ENCODE measurements around the gene SLC7A9. TPM values are rescaled to one million over a fixed set of nuclear protein-coding genes. Genes with fewer than 3 reads are reported as not detected.

SLC7A9 gene
- polyA plus RNA-seq (2012; ENCODE audit: missing spikeins): not detected

DNA sequence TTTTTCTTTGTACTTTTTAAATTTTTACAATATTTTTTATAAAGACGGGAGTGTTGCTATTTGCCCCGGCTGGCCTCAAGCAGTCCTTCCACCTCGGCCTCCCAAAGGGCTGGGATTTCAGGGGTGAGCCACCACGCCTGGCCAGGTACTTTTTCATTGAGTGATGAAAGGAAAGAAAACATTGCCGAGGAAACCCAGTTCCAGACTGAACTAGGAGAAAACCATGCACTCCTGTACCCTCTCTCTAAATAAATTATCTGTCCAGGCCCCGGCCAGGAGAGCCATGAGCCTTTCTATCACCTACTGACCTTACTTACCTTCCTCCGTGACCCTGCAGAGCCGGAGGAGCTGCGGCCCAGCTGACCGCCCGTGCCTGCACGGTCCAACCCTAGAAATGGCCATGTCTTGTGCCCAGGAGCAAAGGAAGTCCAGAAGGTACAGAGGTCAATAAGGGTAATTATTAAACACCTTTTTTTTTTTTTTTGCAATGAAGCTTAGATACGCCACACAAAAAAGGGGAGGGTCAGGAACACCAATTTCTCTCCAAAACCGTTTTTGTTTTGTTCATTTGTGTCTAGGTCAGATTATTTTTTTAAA, at the start of gene SLC7A9:
Gene SLC7A9 (minus strand): TSS at position 399 of the 597 bp plus-strand sequence. CDS start 1,233 bp downstream, outside the sequence.
- no peak for DNase-seq (ENCODE audit: insufficient read length)
- FAIRE-seq: no peak
- TF ChIP-seq POLR2AphosphoS5 (IDR thresholded peaks at IDR 0.05; ENCODE audit: low read depth, low read length) (no peak), POLR2A (IDR thresholded peaks at IDR 0.05; ENCODE audit: low read depth, low read length) (no peak)

DNA sequence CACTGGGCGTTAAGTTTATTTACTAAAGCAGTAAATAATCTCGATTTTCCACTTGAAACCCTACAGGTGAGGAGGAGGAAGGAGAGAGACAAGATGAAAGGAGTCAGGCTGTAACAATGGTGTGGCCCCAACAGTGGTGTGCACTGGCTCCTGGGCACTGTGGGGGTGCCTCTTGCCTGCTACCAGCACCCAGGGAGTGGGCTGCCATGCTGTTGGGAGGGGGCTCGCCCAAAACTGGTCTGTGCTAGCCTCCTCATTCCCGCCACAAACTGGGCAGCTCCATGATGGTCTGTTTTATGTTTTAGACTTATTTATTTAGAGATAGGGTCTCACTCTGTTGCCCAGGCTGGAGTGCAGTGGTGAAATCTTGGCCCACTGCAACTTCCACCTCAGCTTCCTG, 49.8 kb upstream of the SLC7A9 start:
- TF ChIP-seq POLR2AphosphoS5 (IDR thresholded peaks at IDR 0.05; ENCODE audit: low read depth, low read length) (no peak), POLR2A (IDR thresholded peaks at IDR 0.05; ENCODE audit: low read depth, low read length) (no peak), TAF1 (IDR thresholded peaks at IDR 0.05; ENCODE audit: borderline replicate concordance, low read depth, low read length) (no peak)

DNA sequence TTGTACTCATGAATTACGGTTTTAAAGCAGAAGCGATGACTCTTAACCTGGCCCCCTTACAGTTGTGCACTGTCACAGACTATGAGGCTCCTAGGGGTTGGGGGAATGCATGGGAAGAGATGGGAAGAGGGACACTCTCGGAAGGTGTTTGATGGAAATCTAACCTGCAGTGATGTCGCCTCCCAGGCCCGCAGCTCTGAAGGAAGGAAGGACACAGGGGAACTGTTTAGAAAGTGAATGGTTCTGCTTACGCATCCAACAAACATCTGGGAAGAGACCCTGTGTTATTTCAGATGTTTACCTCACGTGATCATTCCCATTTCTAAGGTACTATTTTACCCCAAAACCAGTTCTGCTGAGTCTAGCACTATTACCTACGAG, 48.0 kb upstream of the SLC7A9 start:
- TF ChIP-seq POLR2A (IDR thresholded peaks at IDR 0.05; ENCODE audit: low read depth, low read length) (no peak), POLR2AphosphoS5 (IDR thresholded peaks at IDR 0.05; ENCODE audit: low read depth, low read length) (no peak), TAF1 (IDR thresholded peaks at IDR 0.05; ENCODE audit: borderline replicate concordance, low read depth, low read length) (no peak)
- FAIRE-seq (no peak), DNase-seq (ENCODE audit: insufficient read length) (no peak)

More for the DNA sequence above, 49.8 kb upstream of the SLC7A9 start:
- FAIRE-seq (no peak), DNase-seq (ENCODE audit: insufficient read length) (no peak)

DNA sequence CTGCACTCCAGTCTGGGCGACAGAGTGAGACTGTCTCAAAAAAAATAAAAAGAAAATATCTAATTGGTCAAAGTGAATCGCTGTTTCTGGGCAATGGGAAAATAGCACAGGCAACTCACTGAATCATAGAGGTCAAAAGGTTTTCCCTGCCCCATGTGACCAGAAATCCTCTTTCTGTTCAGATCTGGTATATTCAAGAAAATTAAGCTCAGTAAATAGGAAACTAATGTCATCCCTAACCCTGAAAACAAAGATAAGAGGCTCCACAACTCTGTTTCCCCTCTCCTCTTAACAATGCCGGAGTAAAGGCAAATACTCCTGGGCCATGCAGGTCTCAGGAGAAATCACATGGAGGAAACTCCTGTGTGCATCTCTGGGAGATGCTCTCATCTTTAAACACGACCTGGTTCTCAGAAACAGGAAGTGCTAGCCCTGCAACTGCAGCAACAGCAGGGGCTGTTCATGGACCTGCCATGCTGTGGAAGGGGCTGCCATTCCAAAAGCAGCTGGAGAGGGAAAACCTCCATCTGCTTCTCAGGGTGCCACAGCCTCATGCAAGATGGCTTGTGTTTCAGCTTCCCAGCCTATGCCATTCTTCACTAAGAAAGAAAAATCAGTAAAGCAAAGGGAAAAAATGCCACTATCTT, 47.5 kb upstream of the SLC7A9 start:
- DNase-seq (ENCODE audit: insufficient read length): no peak
- no peak for FAIRE-seq
- TF ChIP-seq POLR2A (IDR thresholded peaks at IDR 0.05; ENCODE audit: low read depth, low read length) (no peak), TAF1 (IDR thresholded peaks at IDR 0.05; ENCODE audit: borderline replicate concordance, low read depth, low read length) (no peak), POLR2AphosphoS5 (IDR thresholded peaks at IDR 0.05; ENCODE audit: low read depth, low read length) (no peak)

DNA sequence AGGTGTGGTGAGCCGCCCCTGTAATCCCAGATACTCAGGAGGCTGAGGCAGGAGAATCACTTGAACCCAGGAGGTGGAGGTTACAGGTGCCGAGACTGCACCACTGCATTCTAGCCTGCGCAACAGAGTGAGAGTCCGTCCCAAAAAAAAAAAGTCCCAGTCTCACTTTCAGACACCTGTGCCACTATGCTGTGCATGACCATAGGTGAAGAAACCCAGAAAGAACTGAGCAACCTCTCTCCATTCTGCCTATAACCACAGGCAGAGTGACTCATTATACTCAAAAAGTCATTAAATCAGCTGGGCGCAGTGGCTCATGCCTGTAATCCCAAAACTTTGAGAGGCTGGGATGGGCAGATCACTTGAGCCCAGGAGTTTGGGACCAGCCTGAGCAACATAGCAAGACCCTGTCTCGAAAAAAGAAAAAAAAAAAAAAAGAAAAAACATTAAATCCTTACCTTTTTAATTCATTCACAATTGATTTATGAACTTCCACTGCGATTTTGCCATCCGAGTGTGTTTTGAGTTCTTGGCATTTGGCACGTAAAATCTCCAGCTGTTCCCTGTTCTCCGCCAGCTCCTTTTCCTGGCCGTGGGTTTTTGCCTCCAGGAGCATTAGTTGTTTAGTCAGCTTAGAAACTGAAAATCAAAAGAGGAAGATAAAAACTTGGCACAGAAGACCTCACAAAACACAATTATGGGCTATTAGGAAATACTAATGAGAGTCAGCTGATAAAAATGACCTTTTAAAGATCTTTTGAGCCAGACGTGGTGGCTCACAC, 45.5 kb upstream of the SLC7A9 start:
- DNase-seq (ENCODE audit: insufficient read length) (no peak), FAIRE-seq (no peak)
- TF ChIP-seq TAF1 (IDR thresholded peaks at IDR 0.05; ENCODE audit: borderline replicate concordance, low read depth, low read length): no peak
- no peak for TF ChIP-seq POLR2A (IDR thresholded peaks at IDR 0.05; ENCODE audit: low read depth, low read length)
- TF ChIP-seq POLR2AphosphoS5 (IDR thresholded peaks at IDR 0.05; ENCODE audit: low read depth, low read length): no peak

DNA sequence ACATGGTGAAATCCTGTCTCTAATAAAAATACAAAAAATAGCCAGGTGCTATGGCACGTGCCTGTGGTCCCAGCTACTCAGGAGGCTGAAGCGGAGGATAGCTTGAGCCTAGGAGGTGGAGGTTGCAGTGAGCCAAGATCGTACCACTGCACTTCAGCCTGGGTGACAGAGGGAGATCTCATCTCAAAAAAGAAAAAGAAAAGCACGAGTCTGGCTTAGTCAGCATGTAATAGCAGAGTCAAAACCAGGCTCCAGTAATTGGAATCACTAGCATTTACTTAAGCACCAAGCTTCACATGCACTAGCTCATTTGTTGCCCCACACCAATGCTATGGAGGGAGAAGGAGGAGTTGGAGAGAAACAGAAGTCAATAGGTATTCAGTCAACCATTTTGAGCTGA, 41.9 kb upstream of the SLC7A9 start:
- no peak for TF ChIP-seq POLR2AphosphoS5 (IDR thresholded peaks at IDR 0.05; ENCODE audit: low read depth, low read length)
- no peak for TF ChIP-seq TAF1 (IDR thresholded peaks at IDR 0.05; ENCODE audit: borderline replicate concordance, low read depth, low read length)
- TF ChIP-seq POLR2A (IDR thresholded peaks at IDR 0.05; ENCODE audit: low read depth, low read length): no peak
- DNase-seq (ENCODE audit: insufficient read length) (no peak), FAIRE-seq (no peak)

DNA sequence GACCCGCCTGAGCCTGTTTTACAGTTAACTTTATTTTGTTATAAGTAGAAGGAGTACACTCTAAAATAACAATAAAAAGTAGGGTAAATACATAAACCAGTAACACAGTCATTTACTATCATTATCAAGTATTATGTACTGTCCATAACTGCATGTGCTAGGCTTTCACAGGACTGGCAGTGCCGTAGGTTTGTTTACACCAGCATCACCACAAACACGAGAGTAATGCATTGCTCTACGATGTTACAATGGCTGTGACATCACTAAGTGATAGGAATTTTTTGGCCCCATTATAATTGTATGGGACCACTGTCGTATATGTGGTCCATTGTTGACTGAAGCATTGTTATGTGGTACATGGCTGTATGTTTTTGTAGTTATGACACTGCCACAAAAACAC, 41.3 kb upstream of the SLC7A9 start:
- DNase-seq (ENCODE audit: insufficient read length) (no peak), FAIRE-seq (no peak)
- TF ChIP-seq POLR2A (IDR thresholded peaks at IDR 0.05; ENCODE audit: low read depth, low read length) (no peak), POLR2AphosphoS5 (IDR thresholded peaks at IDR 0.05; ENCODE audit: low read depth, low read length) (no peak), TAF1 (IDR thresholded peaks at IDR 0.05; ENCODE audit: borderline replicate concordance, low read depth, low read length) (no peak)

DNA sequence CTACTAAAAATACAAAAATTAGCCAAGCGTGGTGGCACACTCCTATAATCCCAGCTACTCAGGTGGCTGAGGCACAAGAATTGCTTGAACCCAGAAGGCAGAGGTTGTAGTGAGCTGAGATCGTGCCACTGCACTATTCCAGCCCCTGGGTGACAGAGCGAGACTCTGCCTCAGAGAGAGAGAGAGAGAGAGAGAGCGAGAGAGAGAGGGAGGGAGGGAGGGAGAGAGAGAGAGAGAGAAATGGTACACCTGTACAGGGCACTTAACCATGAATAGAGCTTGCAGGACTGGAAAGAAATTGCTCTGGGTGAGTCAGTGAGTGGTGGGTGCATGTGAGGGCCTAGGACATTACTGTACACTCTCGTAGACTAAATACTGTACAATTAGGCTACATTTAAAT, 40.5 kb upstream of the SLC7A9 start:
- no peak for DNase-seq (ENCODE audit: insufficient read length)
- no peak for FAIRE-seq
- TF ChIP-seq TAF1 (IDR thresholded peaks at IDR 0.05; ENCODE audit: borderline replicate concordance, low read depth, low read length) (no peak), POLR2AphosphoS5 (IDR thresholded peaks at IDR 0.05; ENCODE audit: low read depth, low read length) (no peak), POLR2A (IDR thresholded peaks at IDR 0.05; ENCODE audit: low read depth, low read length) (no peak)

DNA sequence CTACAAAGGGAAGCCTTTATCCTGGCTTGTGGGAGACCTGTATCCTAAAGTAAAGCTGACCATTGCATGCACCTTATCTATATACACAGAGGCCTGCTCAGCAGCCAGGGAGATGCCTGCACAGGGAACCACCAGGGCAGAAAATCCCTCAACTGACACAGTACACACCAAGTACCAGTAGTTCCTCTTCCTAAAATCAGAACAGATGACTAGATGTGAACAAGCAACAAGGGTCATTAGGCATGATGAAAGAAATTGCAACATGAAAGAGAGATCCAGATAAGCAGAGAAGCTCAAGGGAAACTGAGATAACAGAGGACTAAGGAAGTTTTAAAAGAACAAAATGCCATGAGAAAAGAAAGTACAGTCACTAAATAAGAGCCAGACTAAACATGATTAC, 39.7 kb upstream of the SLC7A9 start:
- peak; percentile 46 for FAIRE-seq
- no peak for TF ChIP-seq POLR2AphosphoS5 (IDR thresholded peaks at IDR 0.05; ENCODE audit: low read depth, low read length)
- TF ChIP-seq TAF1 (IDR thresholded peaks at IDR 0.05; ENCODE audit: borderline replicate concordance, low read depth, low read length): no peak
- TF ChIP-seq POLR2A (IDR thresholded peaks at IDR 0.05; ENCODE audit: low read depth, low read length): no peak
- DNase-seq (ENCODE audit: insufficient read length): no peak

DNA sequence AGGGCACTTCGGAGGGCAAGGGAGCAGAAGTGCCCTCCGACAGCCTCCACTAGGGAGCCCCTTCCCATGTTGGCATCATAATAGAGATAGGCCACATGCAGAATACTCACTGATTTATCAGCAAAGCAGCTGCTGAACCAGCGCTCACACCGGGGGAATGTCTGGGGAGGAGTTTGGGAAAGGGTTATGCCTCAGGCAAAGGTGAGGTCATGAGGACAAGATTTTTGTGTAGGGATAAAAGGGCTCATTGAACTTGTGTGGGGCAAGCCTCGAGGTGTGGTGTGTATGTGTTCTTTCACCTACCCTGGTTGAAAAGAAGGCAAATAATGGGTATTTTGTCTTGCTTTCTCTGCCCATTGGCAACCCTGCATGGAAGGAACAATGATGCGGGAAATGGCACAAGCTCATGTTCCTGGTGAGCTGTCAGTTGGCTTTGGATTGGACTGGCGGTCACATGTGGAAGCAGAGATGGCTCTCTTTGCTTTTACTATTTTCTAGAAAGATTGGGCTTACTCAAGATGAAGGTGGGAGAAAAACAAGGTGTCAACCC, 39.1 kb upstream of the SLC7A9 start:
- DNase-seq (ENCODE audit: insufficient read length): no peak
- FAIRE-seq: no peak
- TF ChIP-seq POLR2AphosphoS5 (IDR thresholded peaks at IDR 0.05; ENCODE audit: low read depth, low read length): no peak

DNA sequence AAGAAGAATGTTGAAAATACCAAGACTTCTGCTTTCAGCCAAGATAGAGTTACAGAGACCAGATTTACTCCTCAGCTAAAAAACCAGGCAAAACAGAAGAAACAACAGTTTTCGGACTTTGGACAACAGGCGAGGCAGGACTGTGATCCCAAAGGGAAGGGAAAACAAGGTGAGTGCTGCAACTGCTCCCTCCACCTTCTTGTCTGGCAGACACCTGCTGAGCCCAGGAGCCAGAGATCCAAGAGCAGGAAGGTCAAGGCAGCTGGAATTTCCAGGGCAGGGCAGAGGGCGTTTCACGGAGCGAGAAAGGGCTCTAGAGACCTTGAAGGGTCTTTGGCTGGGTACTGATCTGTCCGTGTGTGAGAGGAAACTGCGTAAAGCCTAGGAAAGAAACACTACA, 32.9 kb upstream of the SLC7A9 start:
- no peak for FAIRE-seq
- no peak for DNase-seq (ENCODE audit: insufficient read length)
- TF ChIP-seq POLR2AphosphoS5 (IDR thresholded peaks at IDR 0.05; ENCODE audit: low read depth, low read length) (no peak), TAF1 (IDR thresholded peaks at IDR 0.05; ENCODE audit: borderline replicate concordance, low read depth, low read length) (no peak), POLR2A (IDR thresholded peaks at IDR 0.05; ENCODE audit: low read depth, low read length) (no peak)

Measured in GM12892 (cell line).